Ovary (tissue), 9 donors: ENCODE results near the gene NPHP4. TPM values are rescaled to one million over a fixed set of nuclear protein-coding genes. Genes with fewer than 3 reads are reported as not detected.

Experiments used
- DNase-seq, 5 donors: peaks; one replicate each; pipeline ENCODE4 v3.0.0-alpha.2; 2019 to 2020
- H3K27ac ChIP-seq, 2 donors: fragments of 200-600 bp; one replicate each; pipeline versions ENCODE4 v1.5.1 to v1.8.0; 2019 to 2022
- H3K27me3 ChIP-seq: fragments of 200-600 bp; one replicate; pipeline ENCODE4 v1.8.0; 2022
- H3K36me3 ChIP-seq: fragments of 200-600 bp; sonication (generic); one replicate; pipeline ENCODE4 v1.5.1; 2019
- H3K4me1 ChIP-seq: one replicate; pipeline ENCODE4 v1.8.1; 2013; ENCODE audit warnings: mild to moderate bottlenecking, moderate library complexity; ENCODE audit not compliant: insufficient read depth
- H3K4me3 ChIP-seq: fragments of 200-600 bp; sonication (generic); one replicate; pipeline ENCODE4 v1.5.1; 2017
- H3K9me3 ChIP-seq, 2 donors: fragments of 200-600 bp in 1 of 2; sonication (generic) in 1 of 2; one replicate each; pipeline versions ENCODE4 v1.5.1 to v1.8.1; 2013 to 2019; ENCODE audit warnings: mild to moderate bottlenecking in 1 of 2, moderate library complexity in 1 of 2
- EP300 ChIP-seq: sonication (generic); formaldehyde crosslinking; IDR thresholded peaks from one replicate; pipeline ENCODE4 v1.6.1; 2017; ENCODE audit warnings: antibody characterized with exemption
- POLR2A ChIP-seq: fragments of 450-650 bp; IDR thresholded peaks from one replicate; pipeline ENCODE4 v1.6.1; 2017; ENCODE audit warnings: antibody characterized with exemption, mild to moderate bottlenecking, moderate library complexity
- WGBS, 3 donors: extraction: QIAGEN DNeasy Blood & Tissue Kit in 1 of 3; methylation state at CpG; one replicate each; pipeline versions ENCODE4 v1.1.5 to v1.1.7; 2013 to 2017; 5-methylcytosine and 5-hydroxymethylcytosine counted together
- intact Hi-C, 4 donors: fragments of 100-400 bp; cut with DNase I; formaldehyde crosslinking; loops; one replicate each; pipeline versions ENCODE4 v1.11.0 to v1.15.1; 2022 to 2023
- polyA plus RNA-seq, 2 donors: library from polyadenylated mRNA; stranded (reverse); fragments of 200-250 nt in 1 of 2; fragments of 350-450 nt in 1 of 2; fragmentation: Illumina TruSeq in 1 of 2; extraction: RNeasy Lipid Tissue Mini Kit (QIAGEN cat#74804) in 1 of 2; gene quantifications; one replicate each; pipeline ENCODE4 v1.2.3, GENCODE V29; 2013 to 2014
- total RNA-seq, 7 donors: library from RNA; depleted of rRNA in 2 of 7; stranded (reverse); fragments of >200 nt in 2 of 7; fragmentation: NEBNext Ultra II Directional in 3 of 7; extraction: Animal tissue kit (Norgen Biotek cat#: 25700) in 3 of 7; gene quantifications; one replicate each; pipeline versions ENCODE4 v1.1.0 to v1.2.4, GENCODE V29; 2016 to 2023
- TF ChIP-seq, protein P1 (sequence below), 3 donors: fragments of 450-650 bp in 2 of 3; fragments of 200-600 bp in 1 of 3; IDR thresholded peaks; one replicate each; pipeline versions ENCODE4 v1.5.1 to v1.8.0; 2016 to 2022; ENCODE audit warnings: antibody characterized with exemption in 3 of 3, mild to moderate bottlenecking in 1 of 3
- donor health status: DM: no; HTN: no; CAD: no; lungs with moderate emphysema.
- donor health status: DM: no; HTN: no; CAD: no.
- donor health status: Bipolar disorder and iron deficiency.
- donor health status: DM: yes; HTN: yes; CAD: no.
- donor health status: DM: no; HTN: no; CAD: no.
- donor health status: DM: yes; HTN: yes; CAD: no.

Gene NPHP4
- total and polyA plus RNA-seq, 9 donors, result 1.5 to 20.8 (median 10.7) TPM

DNA sequence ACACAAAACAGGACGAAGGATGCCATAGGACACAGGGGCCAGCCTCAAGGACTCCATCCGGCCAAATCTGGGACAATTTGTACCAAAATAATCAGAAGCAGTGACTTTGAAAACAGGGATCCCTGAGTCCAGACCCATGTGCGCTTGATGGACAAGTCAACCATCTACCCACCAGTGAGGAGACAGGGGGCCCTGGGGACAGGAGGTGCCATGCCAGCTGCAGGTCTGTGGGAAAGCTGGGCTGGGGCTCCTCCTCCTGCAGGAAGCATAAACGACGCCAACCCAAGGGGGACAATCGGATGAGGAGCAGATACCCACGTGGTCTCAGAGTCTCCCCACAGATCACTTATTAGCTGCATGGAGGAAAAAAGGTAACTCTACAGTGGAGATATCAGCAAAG, 50.6 kb downstream of the NPHP4 start:
- peaks cover 6% of the 10 kb centered on the region for H3K4me1 ChIP-seq
- H3K27me3 ChIP-seq, result no peaks in the 10 kb centered on the region
- DNase-seq, result no peak
- H3K4me3 ChIP-seq, result no peak overlapping the region
- WGBS, 3 donors, result 93 to 95% (median 94%) methylated on average over 7 of the region's 7 CpGs
- H3K9me3 ChIP-seq, result no peaks in the 10 kb centered on the region
- H3K27ac ChIP-seq, result no peak overlapping the region
- intact Hi-C loops, result no loop called here
- H3K36me3 ChIP-seq, result no peaks in the 10 kb centered on the region
- TF ChIP-seq, protein P1, sequence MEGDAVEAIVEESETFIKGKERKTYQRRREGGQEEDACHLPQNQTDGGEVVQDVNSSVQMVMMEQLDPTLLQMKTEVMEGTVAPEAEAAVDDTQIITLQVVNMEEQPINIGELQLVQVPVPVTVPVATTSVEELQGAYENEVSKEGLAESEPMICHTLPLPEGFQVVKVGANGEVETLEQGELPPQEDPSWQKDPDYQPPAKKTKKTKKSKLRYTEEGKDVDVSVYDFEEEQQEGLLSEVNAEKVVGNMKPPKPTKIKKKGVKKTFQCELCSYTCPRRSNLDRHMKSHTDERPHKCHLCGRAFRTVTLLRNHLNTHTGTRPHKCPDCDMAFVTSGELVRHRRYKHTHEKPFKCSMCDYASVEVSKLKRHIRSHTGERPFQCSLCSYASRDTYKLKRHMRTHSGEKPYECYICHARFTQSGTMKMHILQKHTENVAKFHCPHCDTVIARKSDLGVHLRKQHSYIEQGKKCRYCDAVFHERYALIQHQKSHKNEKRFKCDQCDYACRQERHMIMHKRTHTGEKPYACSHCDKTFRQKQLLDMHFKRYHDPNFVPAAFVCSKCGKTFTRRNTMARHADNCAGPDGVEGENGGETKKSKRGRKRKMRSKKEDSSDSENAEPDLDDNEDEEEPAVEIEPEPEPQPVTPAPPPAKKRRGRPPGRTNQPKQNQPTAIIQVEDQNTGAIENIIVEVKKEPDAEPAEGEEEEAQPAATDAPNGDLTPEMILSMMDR (IDR thresholded peaks at IDR 0.05), result no peak
- TF ChIP-seq EP300, result no peak
- TF ChIP-seq POLR2A, result no peak

DNA sequence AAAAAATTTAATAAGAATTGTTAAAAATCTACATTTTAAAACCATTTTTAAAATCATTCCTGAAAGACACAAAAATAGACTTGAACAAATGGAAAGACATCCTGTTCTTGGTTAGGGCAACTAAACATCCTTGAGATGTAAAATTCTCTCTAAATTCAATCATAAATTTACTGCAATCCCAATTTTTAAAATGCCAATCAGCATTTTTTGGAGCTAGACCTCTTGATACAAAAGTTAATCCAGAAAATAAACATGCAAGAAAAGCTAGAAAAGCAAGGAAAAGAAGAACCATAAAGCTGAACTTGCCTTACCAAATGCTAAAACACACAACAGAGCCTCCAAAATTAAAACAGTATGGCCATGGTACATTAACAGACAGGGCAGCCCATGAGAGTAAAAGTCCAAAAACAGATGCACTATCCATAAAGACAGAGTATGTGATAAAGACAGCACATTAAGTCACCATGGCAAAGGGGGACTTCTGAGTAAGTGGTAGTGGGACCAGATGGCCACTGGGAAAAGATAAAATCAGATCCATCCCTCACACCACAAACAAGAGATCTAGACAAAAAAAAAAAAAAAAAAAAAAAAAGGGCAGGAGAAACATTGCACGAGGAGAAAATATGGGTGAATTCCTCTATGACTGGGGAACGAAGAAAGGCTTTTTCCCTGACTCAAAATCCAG, 51.4 kb downstream of the NPHP4 start:
- 95 to 98% (median 96%) methylated on average over 2 of the region's 2 CpGs for WGBS, 3 donors
- no peak for DNase-seq
- TF ChIP-seq POLR2A, result no peak
- no peak for TF ChIP-seq EP300
- TF ChIP-seq, protein P1 (IDR thresholded peaks at IDR 0.05), result no peak
- Histone ChIP-seq H3K27ac (no peak overlapping the region), H3K4me3 (no peak overlapping the region), H3K4me1 (peaks cover 6% of the 10 kb centered on the region), H3K9me3 (no peaks in the 10 kb centered on the region), H3K27me3 (no peaks in the 10 kb centered on the region), H3K36me3 (no peaks in the 10 kb centered on the region)
- intact Hi-C loops, result no loop called here

- no peak for DNase-seq
- peaks cover 6% of the 10 kb centered on the region for H3K4me1 ChIP-seq
- TF ChIP-seq EP300 (no peak), POLR2A (no peak)
- TF ChIP-seq, protein P1 (IDR thresholded peaks at IDR 0.05), result no peak
- H3K27ac ChIP-seq, result no peak overlapping the region
- no peaks in the 10 kb centered on the region for H3K36me3 ChIP-seq
- H3K27me3 ChIP-seq, result no peaks in the 10 kb centered on the region
- WGBS, 3 donors, result 93 to 95% (median 94%) methylated on average over 13 of the region's 13 CpGs
- intact Hi-C loops, result no loop called here
- no peaks in the 10 kb centered on the region for H3K9me3 ChIP-seq
- H3K4me3 ChIP-seq, result no peak overlapping the region
These were observed 52.7 kb downstream of the NPHP4 start for GRCh38 chr1:5939271-5940170.

GRCh38 chr1:5938101-5938646, 54.1 kb downstream of the NPHP4 start:
- Histone ChIP-seq H3K27ac (peak overlapping the region in 1 of 2 donors; percentile 44), H3K36me3 (no peaks in the 10 kb centered on the region), H3K27me3 (no peaks in the 10 kb centered on the region), H3K4me1 (peaks cover 6% of the 10 kb centered on the region), H3K9me3 (no peaks in the 10 kb centered on the region), H3K4me3 (no peak overlapping the region)
- TF ChIP-seq EP300 (no peak), POLR2A (no peak)
- TF ChIP-seq, protein P1 (IDR thresholded peaks at IDR 0.05), result no peak
- DNase-seq, result no peak
- 57 to 87% (median 64%) methylated on average over 16 to 17 of the region's 17 CpGs for WGBS, 3 donors
- intact Hi-C loops, result no loop called here
